IPS-NIHi7 (cell line): ENCODE results near the gene DCUN1D3.
"Not testable (repeated sequence)": the region's sequence is repeated elsewhere in the genome, so short reads cannot be mapped to it uniquely, and the experiment has no call there.

Experiments
- DNase-seq: peaks from one replicate; pipeline ENCODE4 v3.0.0; 2012; ENCODE audit warnings: mixed read lengths; ENCODE audit errors: extremely low spot score

DCUN1D3 gene

GRCh38 chr16:20900299-20901067 lies at the start of gene DCUN1D3, which contains the start of gene LYRM1:
Gene DCUN1D3, minus strand, starts transcription at chr16:20900358. Its CDS starts 37,820 bp downstream, at chr16:20862538.
Gene LYRM1, plus strand, starts transcription at chr16:20900771. Its CDS starts 14,785 bp downstream, at chr16:20915556.
- peak; percentile 97 for DNase-seq

- no peak for DNase-seq
Measured at GRCh38 chr16:20949660-20950059, 49.5 kb upstream of the DCUN1D3 start.

GRCh38 chr16:20948444-20948843 lies 48.3 kb upstream of the DCUN1D3 start:
- no peak for DNase-seq

GRCh38 chr16:20946015-20946629 lies 46.0 kb upstream of the DCUN1D3 start:
- no peak for DNase-seq

GRCh38 chr16:20945575-20945875 lies 45.4 kb upstream of the DCUN1D3 start:
- not testable (repeated sequence) for DNase-seq

GRCh38 chr16:20944861-20945574 lies 44.9 kb upstream of the DCUN1D3 start:
- no peak for DNase-seq

GRCh38 chr16:20942256-20942655 lies 42.1 kb upstream of the DCUN1D3 start:
- no peak for DNase-seq

- DNase-seq = no peak
Measured at GRCh38 chr16:20941636-20941926, 41.4 kb upstream of the DCUN1D3 start.

GRCh38 chr16:20940871-20941635 lies 40.9 kb upstream of the DCUN1D3 start:
- DNase-seq = no peak

- DNase-seq = no peak
Measured at GRCh38 chr16:20939611-20940010, 39.5 kb upstream of the DCUN1D3 start.

GRCh38 chr16:20938426-20938825 lies 38.3 kb upstream of the DCUN1D3 start:
- DNase-seq = no peak

- no peak for DNase-seq
Measured at GRCh38 chr16:20937736-20938135, 37.6 kb upstream of the DCUN1D3 start.

- no peak for DNase-seq
Measured at GRCh38 chr16:20933589-20933988, 33.4 kb upstream of the DCUN1D3 start.

- no peak for DNase-seq
Measured at GRCh38 chr16:20931066-20931600, 31.0 kb upstream of the DCUN1D3 start.

GRCh38 chr16:20930365-20930690 lies 30.2 kb upstream of the DCUN1D3 start:
- DNase-seq = no peak

- DNase-seq = not testable (repeated sequence)
Measured at GRCh38 chr16:20929676-20930364, 29.7 kb upstream of the DCUN1D3 start.

- no peak for DNase-seq
Measured at GRCh38 chr16:20928774-20929411, 28.7 kb upstream of the DCUN1D3 start.

- DNase-seq = no peak
Measured at GRCh38 chr16:20925751-20926150, 25.6 kb upstream of the DCUN1D3 start.

GRCh38 chr16:20923876-20924275 lies 23.7 kb upstream of the DCUN1D3 start:
- DNase-seq = no peak

- no peak for DNase-seq
Measured at GRCh38 chr16:20920799-20921198, 20.6 kb upstream of the DCUN1D3 start.

- no peak for DNase-seq
Measured at GRCh38 chr16:20920091-20920490, 19.9 kb upstream of the DCUN1D3 start.
